SK-N-MC (cell line): Measurements from ENCODE around the gene GATC.

Experiments
- EZH2 ChIP-seq: fragments of 200-600 bp; sonication (generic); IDR thresholded peaks from one replicate; pipeline ENCODE4 v1.6.1; 2017; ENCODE audit warnings: antibody characterized with exemption
- FOXP2 ChIP-seq: optimal IDR thresholded peaks from 2 replicates; pipeline ENCODE3; 2011; ENCODE audit warnings: mild to moderate bottlenecking, moderate library complexity; ENCODE audit not compliant: insufficient read depth; ENCODE audit errors: extremely low read length, control extremely low read depth
- POLR2AphosphoS5 ChIP-seq: IDR thresholded peaks from 2 replicates; pipeline ENCODE4 v1.6.1; 2012; ENCODE audit warnings: mild to moderate bottlenecking, low read depth, low read length, borderline replicate concordance

DNA sequence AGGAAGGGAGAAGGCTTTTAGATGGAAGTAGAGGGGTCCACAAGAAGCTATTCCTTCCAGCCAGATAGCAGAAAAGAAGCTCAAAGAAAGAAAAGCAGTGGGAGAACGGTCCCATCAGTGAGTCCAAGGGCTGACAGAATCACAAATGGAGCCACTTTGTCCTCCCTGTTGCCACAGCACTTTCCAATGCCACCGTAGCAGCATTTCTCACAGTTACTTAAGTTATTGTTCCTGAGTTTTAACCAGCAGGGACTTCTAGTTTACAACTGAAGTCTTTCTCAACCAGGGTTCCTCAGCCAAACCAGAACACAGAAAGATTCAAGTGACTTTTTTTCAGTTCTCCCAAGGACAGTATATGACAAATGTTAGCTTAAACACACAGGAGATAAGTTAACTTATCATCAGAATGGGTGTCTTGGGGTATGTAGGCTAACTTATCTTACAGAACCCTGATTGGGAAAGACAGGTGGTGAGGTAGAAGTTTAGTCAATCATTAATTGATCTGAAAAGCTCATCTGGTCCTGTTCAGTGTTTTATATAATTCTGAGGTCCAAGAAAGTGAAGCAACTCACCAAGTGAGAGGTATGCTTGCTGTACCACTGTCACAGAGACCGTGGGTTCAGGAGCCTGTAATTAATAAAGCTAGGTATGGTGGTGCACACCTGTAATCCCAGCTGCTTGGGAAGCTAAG, 7.0 kb downstream of the GATC start:
- TF ChIP-seq POLR2AphosphoS5, result no peak
- TF ChIP-seq EZH2, result no peak
- no peak for TF ChIP-seq FOXP2
